Lung (tissue), 12 donors: ENCODE measurements around the gene SAXO1. TPM values are rescaled to one million over a fixed set of nuclear protein-coding genes. Genes with fewer than 3 reads are reported as not detected.

Experiments
- ATAC-seq: fragments of 200-7000 bp; cut with Tn5 transposase; one replicate; pipeline ENCODE4 v1.9.1; 2020; ENCODE audit warnings: moderate number of reproducible peaks; ENCODE audit not compliant: insufficient read depth, low FRiP score
- DNase-seq, 3 donors: peaks; one replicate each; pipeline ENCODE4 v3.0.0-alpha.2; 2013 to 2017
- H3K27ac ChIP-seq, 2 donors: one replicate each; pipeline ENCODE4 v1.5.1; 2013; ENCODE audit warnings: mild to moderate bottlenecking in 2 of 2, moderate library complexity in 2 of 2, control low read depth in 1 of 2, inconsistent platforms in 1 of 2, low read depth in 1 of 2, low read length in 1 of 2
- H3K27me3 ChIP-seq, 3 donors: one replicate each; pipeline ENCODE4 v1.5.1; 2013; ENCODE audit warnings: low read length in 2 of 3; ENCODE audit not compliant: control insufficient read depth in 3 of 3, insufficient read depth in 3 of 3
- H3K36me3 ChIP-seq, 4 donors: one replicate each; pipeline ENCODE4 v1.5.1; 2013; ENCODE audit warnings: low read length in 4 of 4, mild to moderate bottlenecking in 1 of 4, moderate library complexity in 1 of 4; ENCODE audit not compliant: control insufficient read depth in 4 of 4, insufficient read depth in 4 of 4
- H3K4me1 ChIP-seq, 5 donors: one replicate each; pipeline ENCODE4 v1.5.1; 2013; ENCODE audit warnings: low read length in 5 of 5, mild to moderate bottlenecking in 2 of 5, moderate library complexity in 1 of 5; ENCODE audit not compliant: control insufficient read depth in 5 of 5, insufficient read depth in 5 of 5
- H3K4me3 ChIP-seq: one replicate; pipeline ENCODE4 v1.5.1; 2013; ENCODE audit warnings: mild to moderate bottlenecking, control low read depth, moderate library complexity
- H3K9ac ChIP-seq, 2 donors: one replicate each; pipeline ENCODE4 v1.5.1; 2013; ENCODE audit warnings: low read length in 2 of 2, control low read depth in 1 of 2; ENCODE audit not compliant: insufficient read depth in 1 of 2
- H3K9me3 ChIP-seq, 4 donors: one replicate each; pipeline ENCODE4 v1.5.1; 2013; ENCODE audit warnings: low read length in 3 of 4, mild to moderate bottlenecking in 1 of 4, moderate library complexity in 1 of 4; ENCODE audit not compliant: control insufficient read depth in 4 of 4, insufficient read depth in 3 of 4
- WGBS, 2 donors: extraction: QIAGEN DNeasy Blood & Tissue Kit; methylation state at CpG; one replicate each; pipeline ENCODE4 v1.1.7; 2013; 5-methylcytosine and 5-hydroxymethylcytosine counted together
- polyA plus RNA-seq, 2 donors: library from polyadenylated mRNA; stranded (reverse); fragments of 200-250 nt; gene quantifications; one replicate each; pipeline ENCODE4 v1.2.1, GENCODE V29; 2013
- total RNA-seq, 2 donors: library from RNA; depleted of rRNA in 1 of 2; stranded (reverse); fragments of >200 nt in 1 of 2; gene quantifications; one replicate each; pipeline ENCODE4 v1.2.1, GENCODE V29; 2014 to 2021
- TF ChIP-seq, protein P1 (sequence below): IDR thresholded peaks from 2 replicates; pipeline ENCODE4 v1.5.1; 2012; ENCODE audit warnings: mild to moderate bottlenecking; ENCODE audit errors: control extremely low read depth, extremely low read depth
- donor health status: control.
- donor health status: control.
- donor health status: Bipolar disorder and iron deficiency.
- donor health status: healthy.
- donor health status: DM: yes; HTN: yes; CAD: no.

The SAXO1 gene
- total and polyA plus RNA-seq, 4 donors, result 0.02 to 0.54 (median 0.21) TPM

DNA sequence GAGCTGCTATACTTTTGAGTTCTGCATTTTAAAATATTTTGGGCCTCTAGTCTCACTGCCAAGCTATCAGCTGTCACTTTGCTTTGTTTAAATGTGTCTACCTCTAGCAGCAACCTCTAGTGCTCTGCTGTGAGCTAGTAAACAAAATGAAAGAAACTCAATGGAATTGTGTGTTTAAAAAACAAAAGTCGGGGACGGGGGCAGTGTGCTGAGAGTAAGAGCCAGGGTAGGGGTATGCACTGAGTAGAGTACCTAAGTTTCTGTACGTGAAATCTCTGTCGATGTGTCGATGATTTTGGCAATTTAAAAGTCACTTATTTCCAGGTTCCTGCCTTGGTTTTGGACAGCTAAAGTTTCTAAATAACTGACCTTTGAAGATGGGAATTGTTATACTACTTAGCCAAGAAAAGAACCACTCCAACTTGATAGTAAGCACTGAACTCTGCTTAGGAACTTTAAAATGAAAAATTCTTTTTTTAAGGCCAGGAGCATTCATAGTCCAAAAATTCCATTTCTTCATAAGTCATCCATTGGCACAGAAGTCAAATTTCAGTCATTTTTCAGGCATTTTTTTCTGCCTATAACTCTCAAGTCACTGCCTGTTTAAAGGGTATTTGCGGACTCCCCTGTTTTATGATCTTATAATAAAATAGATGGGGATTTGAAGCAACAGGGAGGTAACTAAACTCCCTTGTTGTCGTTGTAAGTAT, 111.5 kb downstream of the SAXO1 start:
- ATAC-seq (no peak), DNase-seq (no peak)
- Histone ChIP-seq H3K36me3 (no peaks in the 10 kb centered on the region), H3K4me3 (no peak overlapping the region), H3K4me1 (peaks cover 0 to 8% (median 2%) of the 10 kb centered on the region in 5 donors), H3K27ac (no peak overlapping the region), H3K27me3 (no peaks in the 10 kb centered on the region), H3K9me3 (no peaks in the 10 kb centered on the region), H3K9ac (no peak overlapping the region)
- TF ChIP-seq, protein P1, sequence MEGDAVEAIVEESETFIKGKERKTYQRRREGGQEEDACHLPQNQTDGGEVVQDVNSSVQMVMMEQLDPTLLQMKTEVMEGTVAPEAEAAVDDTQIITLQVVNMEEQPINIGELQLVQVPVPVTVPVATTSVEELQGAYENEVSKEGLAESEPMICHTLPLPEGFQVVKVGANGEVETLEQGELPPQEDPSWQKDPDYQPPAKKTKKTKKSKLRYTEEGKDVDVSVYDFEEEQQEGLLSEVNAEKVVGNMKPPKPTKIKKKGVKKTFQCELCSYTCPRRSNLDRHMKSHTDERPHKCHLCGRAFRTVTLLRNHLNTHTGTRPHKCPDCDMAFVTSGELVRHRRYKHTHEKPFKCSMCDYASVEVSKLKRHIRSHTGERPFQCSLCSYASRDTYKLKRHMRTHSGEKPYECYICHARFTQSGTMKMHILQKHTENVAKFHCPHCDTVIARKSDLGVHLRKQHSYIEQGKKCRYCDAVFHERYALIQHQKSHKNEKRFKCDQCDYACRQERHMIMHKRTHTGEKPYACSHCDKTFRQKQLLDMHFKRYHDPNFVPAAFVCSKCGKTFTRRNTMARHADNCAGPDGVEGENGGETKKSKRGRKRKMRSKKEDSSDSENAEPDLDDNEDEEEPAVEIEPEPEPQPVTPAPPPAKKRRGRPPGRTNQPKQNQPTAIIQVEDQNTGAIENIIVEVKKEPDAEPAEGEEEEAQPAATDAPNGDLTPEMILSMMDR, result no peak
- WGBS, 2 donors, result 75 to 88% methylated on average over 7 of the region's 7 CpGs

DNA sequence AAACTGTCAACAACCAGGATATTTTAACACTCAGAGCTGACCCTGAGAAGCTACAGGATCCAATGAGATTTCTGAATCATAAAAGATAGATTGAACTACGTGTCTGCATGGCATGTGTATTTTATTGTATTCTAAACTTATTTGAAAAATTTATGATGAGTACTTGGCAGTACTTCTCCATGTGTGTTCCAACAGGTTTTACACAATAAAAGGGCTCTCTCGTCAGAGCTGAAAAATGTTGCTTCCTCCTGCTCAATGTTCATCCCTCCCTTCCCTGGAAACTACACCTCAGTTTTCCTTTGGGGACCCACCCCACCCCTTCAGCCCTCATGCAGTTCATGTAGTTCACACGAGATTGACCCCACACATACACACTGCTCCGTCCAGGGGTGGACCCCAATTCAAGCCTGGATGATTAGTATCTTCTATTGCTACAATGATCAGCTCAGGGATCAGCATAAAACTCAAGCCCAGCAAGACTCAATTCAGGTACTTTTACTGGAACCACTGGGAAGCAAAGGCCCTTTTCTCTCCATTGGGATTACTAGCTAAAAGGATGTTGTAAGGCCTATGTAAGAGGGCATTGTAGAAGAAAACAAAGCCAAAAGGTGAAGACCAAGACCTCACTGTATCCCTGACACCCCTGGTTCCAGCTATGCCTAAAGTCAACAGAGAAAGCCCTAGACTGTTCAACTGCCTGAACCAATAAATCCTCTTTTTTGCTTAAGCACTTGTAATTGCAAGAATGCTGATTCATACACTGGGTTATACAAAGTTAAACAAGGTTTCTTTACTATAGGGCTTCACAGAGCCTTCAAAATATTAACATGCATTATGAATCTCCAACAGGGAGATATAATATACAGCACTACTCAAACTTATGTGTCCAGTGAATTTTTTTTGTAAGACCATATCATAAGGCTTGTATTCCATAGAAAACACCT, 112.6 kb downstream of the SAXO1 start:
- H3K27ac ChIP-seq, result no peak overlapping the region
- no peaks in the 10 kb centered on the region for H3K9me3 ChIP-seq
- H3K36me3 ChIP-seq, result no peaks in the 10 kb centered on the region
- WGBS, 2 donors, result 75 to 84% methylated on average over 4 of the region's 4 CpGs
- TF ChIP-seq, protein P1, result no peak
- H3K4me3 ChIP-seq, result no peak overlapping the region
- ATAC-seq (no peak), DNase-seq (peak in 1 of 3 donors; percentile 11)
- H3K4me1 ChIP-seq, result peaks cover 0 to 8% (median 2%) of the 10 kb centered on the region in 5 donors
- H3K27me3 ChIP-seq, result no peaks in the 10 kb centered on the region
- H3K9ac ChIP-seq, result no peak overlapping the region

DNA sequence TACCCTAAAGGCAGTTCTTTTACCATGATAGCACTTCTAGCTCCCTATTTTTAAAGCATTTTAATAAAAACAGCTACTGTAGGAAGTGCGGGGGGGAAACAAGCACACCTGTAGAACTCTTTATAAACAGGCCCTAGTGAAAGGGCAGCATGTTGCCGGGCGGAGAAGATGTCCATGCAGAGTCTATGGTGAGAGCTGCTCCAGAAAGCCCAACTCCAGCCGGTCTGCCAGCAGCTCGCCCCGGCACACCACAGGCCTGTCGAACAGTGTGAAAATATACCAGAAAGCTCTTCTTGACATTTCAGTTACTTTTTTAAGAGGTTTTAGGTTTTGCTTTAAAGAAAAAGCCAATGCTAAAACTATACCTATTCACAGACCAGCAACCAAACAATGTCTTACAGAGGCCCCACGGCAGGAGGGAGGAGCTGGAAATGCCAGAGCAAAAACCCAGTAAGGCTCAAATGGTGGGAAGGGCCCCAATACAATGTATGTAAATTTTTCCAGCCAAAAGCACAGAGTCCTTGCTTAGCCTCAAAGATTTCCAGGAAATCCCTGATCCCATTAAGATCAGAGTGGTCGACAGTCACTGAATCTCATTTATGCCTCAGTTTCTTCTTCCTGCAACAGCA, 121.2 kb downstream of the SAXO1 start:
- Histone ChIP-seq H3K27me3 (no peaks in the 10 kb centered on the region), H3K36me3 (no peaks in the 10 kb centered on the region), H3K27ac (no peak overlapping the region), H3K9ac (no peak overlapping the region), H3K4me1 (peaks cover 0 to 28% (median 11%) of the 10 kb centered on the region in 5 donors), H3K9me3 (no peaks in the 10 kb centered on the region), H3K4me3 (no peak overlapping the region)
- WGBS, 2 donors, result 95 to 97% methylated on average over 9 of the region's 9 CpGs
- DNase-seq (peak in 1 of 3 donors; percentile 4), ATAC-seq (no peak)
- TF ChIP-seq, protein P1, result no peak
